Measurements from ENCODE around the gene GTPBP2.

The GTPBP2 gene

GRCh38 chr6:43639984-43640800 is 11.1 kb upstream of the GTPBP2 start:
- peaks cover 7% of the 10 kb centered on the region for H3K79me1 ChIP-seq (ENCODE audit: low read length)
- no peak overlapping the region for H2BK5ac ChIP-seq (ENCODE audit: low read depth, low read length, poor library complexity)
- no peak overlapping the region for H3K27ac ChIP-seq (ENCODE audit: low read depth, low read length)
- no peak overlapping the region for H2BK12ac ChIP-seq (ENCODE audit: low read length)
- no peak overlapping the region for H3K9ac ChIP-seq (ENCODE audit: low read length)
- no peak overlapping the region for H3K14ac ChIP-seq (ENCODE audit: low read length)
- H3K18ac ChIP-seq (ENCODE audit: low read length) = no peak overlapping the region
- H4K12ac ChIP-seq (ENCODE audit: low read depth, low read length) = no peak overlapping the region
- no peak overlapping the region for H3K4me3 ChIP-seq (ENCODE audit: low read depth, low read length)
- H3K4me1 ChIP-seq (ENCODE audit: control insufficient read depth in 1 of 2, insufficient read depth in 2 of 2, low read length in 2 of 2) = peaks cover 9 to 10% of the 10 kb centered on the region in 2 experiments
- no peak overlapping the region for H2AFZ ChIP-seq (ENCODE audit: insufficient read depth, low read length, poor library complexity)
- no peak overlapping the region for H4K8ac ChIP-seq (ENCODE audit: low read depth, low read length)
- DNase-seq = no peak
- H4K91ac ChIP-seq (ENCODE audit: low read depth, low read length) = no peak overlapping the region
- H3K4me2 ChIP-seq (ENCODE audit: low read length) = no peak overlapping the region
- H2AK5ac ChIP-seq (ENCODE audit: low read length) = no peak overlapping the region
- no peak overlapping the region for H3K23ac ChIP-seq (ENCODE audit: low read length)
- no peak overlapping the region for H3K4ac ChIP-seq (ENCODE audit: low read depth, low read length)
- H3K9me3 ChIP-seq (ENCODE audit: insufficient read depth, low read depth, low read length) = no peaks in the 10 kb centered on the region
- peaks cover 21 to 24% of the 10 kb centered on the region in 2 experiments for H3K36me3 ChIP-seq (ENCODE audit: control insufficient read depth in 1 of 2, insufficient read depth in 2 of 2, low read length in 2 of 2)
- H3K79me2 ChIP-seq (ENCODE audit: control insufficient read depth, insufficient read depth, low read length, poor library complexity) = peaks cover 4% of the 10 kb centered on the region
- WGBS (ENCODE audit: extremely low coverage, insufficient coverage, insufficient read length) = no CpG with 5 or more reads among the region's 21 CpGs
- H2BK120ac ChIP-seq (ENCODE audit: insufficient read depth, low read length, poor library complexity) = no peak overlapping the region
- no peaks in the 10 kb centered on the region for H3K27me3 ChIP-seq (ENCODE audit: insufficient read depth, low read length)

GRCh38 chr6:43636308-43636659 is 7.2 kb upstream of the GTPBP2 start:
- Histone ChIP-seq H3K9me3 (ENCODE audit: insufficient read depth, low read depth, low read length) (no peaks in the 10 kb centered on the region), H3K14ac (ENCODE audit: low read length) (no peak overlapping the region), H4K8ac (ENCODE audit: low read depth, low read length) (peak overlapping the region; percentile 97), H3K79me2 (ENCODE audit: control insufficient read depth, insufficient read depth, low read length, poor library complexity) (peaks cover 4% of the 10 kb centered on the region), H3K27ac (ENCODE audit: low read depth, low read length) (no peak overlapping the region), H3K4me2 (ENCODE audit: low read length) (peak overlapping the region; percentile 62), H4K91ac (ENCODE audit: low read depth, low read length) (peak overlapping the region; percentile 81), H3K36me3 (ENCODE audit: control insufficient read depth in 1 of 2, insufficient read depth in 2 of 2, low read length in 2 of 2) (peaks cover 18 to 19% of the 10 kb centered on the region in 2 experiments), H3K4ac (ENCODE audit: low read depth, low read length) (peak overlapping the region; percentile 71), H4K12ac (ENCODE audit: low read depth, low read length) (no peak overlapping the region), H3K4me1 (ENCODE audit: control insufficient read depth in 1 of 2, insufficient read depth in 2 of 2, low read length in 2 of 2) (peaks cover 7 to 8% of the 10 kb centered on the region in 2 experiments), H2AK5ac (ENCODE audit: low read length) (no peak overlapping the region), H3K27me3 (ENCODE audit: insufficient read depth, low read length) (no peaks in the 10 kb centered on the region), H3K79me1 (ENCODE audit: low read length) (peaks cover 7% of the 10 kb centered on the region), H3K23ac (ENCODE audit: low read length) (no peak overlapping the region), H3K18ac (ENCODE audit: low read length) (no peak overlapping the region), H2BK12ac (ENCODE audit: low read length) (no peak overlapping the region), H3K9ac (ENCODE audit: low read length) (peak overlapping the region; percentile 92), H2BK5ac (ENCODE audit: low read depth, low read length, poor library complexity) (no peak overlapping the region), H3K4me3 (ENCODE audit: low read depth, low read length) (peak overlapping the region; percentile 93), H2BK120ac (ENCODE audit: insufficient read depth, low read length, poor library complexity) (no peak overlapping the region), H2AFZ (ENCODE audit: insufficient read depth, low read length, poor library complexity) (peak overlapping the region; percentile 81)
- no CpG with 5 or more reads among the region's 7 CpGs for WGBS (ENCODE audit: extremely low coverage, insufficient coverage, insufficient read length)
- DNase-seq = no peak

- H3K4me3 ChIP-seq (ENCODE audit: low read depth, low read length) = peak within 1 kb of the TSS; percentile 93
- H3K4me1 ChIP-seq (ENCODE audit: control insufficient read depth in 1 of 2, insufficient read depth in 2 of 2, low read length in 2 of 2) = peaks cover 10 to 12% of the 10 kb centered on the region in 2 experiments
- peaks cover 4% of the 10 kb centered on the region for H3K79me2 ChIP-seq (ENCODE audit: control insufficient read depth, insufficient read depth, low read length, poor library complexity)
- H3K23ac ChIP-seq (ENCODE audit: low read length) = no peak within 1 kb of the TSS
- peaks cover 7% of the 10 kb centered on the region for H3K79me1 ChIP-seq (ENCODE audit: low read length)
- H4K12ac ChIP-seq (ENCODE audit: low read depth, low read length) = peak within 1 kb of the TSS; percentile 89
- H3K14ac ChIP-seq (ENCODE audit: low read length) = peak within 1 kb of the TSS; percentile 93
- peak within 1 kb of the TSS; percentile 67 for H2BK120ac ChIP-seq (ENCODE audit: insufficient read depth, low read length, poor library complexity)
- H3K4me2 ChIP-seq (ENCODE audit: low read length) = peak within 1 kb of the TSS; percentile 62
- H3K18ac ChIP-seq (ENCODE audit: low read length) = peak within 1 kb of the TSS; percentile 91
- peak within 1 kb of the TSS; percentile 92 for H3K9ac ChIP-seq (ENCODE audit: low read length)
- H4K91ac ChIP-seq (ENCODE audit: low read depth, low read length) = peak within 1 kb of the TSS; percentile 87
- peak within 1 kb of the TSS; percentile 97 for H4K8ac ChIP-seq (ENCODE audit: low read depth, low read length)
- H2AK5ac ChIP-seq (ENCODE audit: low read length) = peak within 1 kb of the TSS; percentile 84
- H3K9me3 ChIP-seq (ENCODE audit: insufficient read depth, low read depth, low read length) = no peaks in the 10 kb centered on the region
- peaks cover 15 to 16% of the 10 kb centered on the region in 2 experiments for H3K36me3 ChIP-seq (ENCODE audit: control insufficient read depth in 1 of 2, insufficient read depth in 2 of 2, low read length in 2 of 2)
- no peaks in the 10 kb centered on the region for H3K27me3 ChIP-seq (ENCODE audit: insufficient read depth, low read length)
- peak within 1 kb of the TSS; percentile 37 for H2BK12ac ChIP-seq (ENCODE audit: low read length)
- DNase-seq = peak; percentile 68 to 86
- no peak within 1 kb of the TSS for H3K27ac ChIP-seq (ENCODE audit: low read depth, low read length)
- H2BK5ac ChIP-seq (ENCODE audit: low read depth, low read length, poor library complexity) = peak within 1 kb of the TSS; percentile 48
- H2AFZ ChIP-seq (ENCODE audit: insufficient read depth, low read length, poor library complexity) = peak within 1 kb of the TSS; percentile 94
- WGBS (ENCODE audit: extremely low coverage, insufficient coverage, insufficient read length) = no CpG with 5 or more reads among the region's 48 CpGs
- H3K4ac ChIP-seq (ENCODE audit: low read depth, low read length) = peak within 1 kb of the TSS; percentile 71
Measured at GRCh38 chr6:43635387-43636307, 6.6 kb upstream of the GTPBP2 start, which contains the start of gene MAD2L1BP. Gene MAD2L1BP, plus strand, starts transcription at chr6:43635840. Its CDS starts 36 bp downstream, at chr6:43635876.

GRCh38 chr6:43634702-43635303 is 5.7 kb upstream of the GTPBP2 start:
- Histone ChIP-seq H3K4me1 (ENCODE audit: control insufficient read depth in 1 of 2, insufficient read depth in 2 of 2, low read length in 2 of 2) (peaks cover 12 to 14% of the 10 kb centered on the region in 2 experiments), H3K79me1 (ENCODE audit: low read length) (peaks cover 11% of the 10 kb centered on the region), H3K79me2 (ENCODE audit: control insufficient read depth, insufficient read depth, low read length, poor library complexity) (peaks cover 4% of the 10 kb centered on the region), H3K27me3 (ENCODE audit: insufficient read depth, low read length) (no peaks in the 10 kb centered on the region), H2BK12ac (ENCODE audit: low read length) (no peak overlapping the region), H3K23ac (ENCODE audit: low read length) (no peak overlapping the region), H4K12ac (ENCODE audit: low read depth, low read length) (peak overlapping the region; percentile 89), H3K14ac (ENCODE audit: low read length) (no peak overlapping the region), H2AFZ (ENCODE audit: insufficient read depth, low read length, poor library complexity) (peak overlapping the region; percentile 94), H3K4me2 (ENCODE audit: low read length) (peak overlapping the region; percentile 62), H3K4me3 (ENCODE audit: low read depth, low read length) (no peak overlapping the region), H2BK120ac (ENCODE audit: insufficient read depth, low read length, poor library complexity) (no peak overlapping the region), H2AK5ac (ENCODE audit: low read length) (no peak overlapping the region), H3K9me3 (ENCODE audit: insufficient read depth, low read depth, low read length) (no peaks in the 10 kb centered on the region), H3K36me3 (ENCODE audit: control insufficient read depth in 1 of 2, insufficient read depth in 2 of 2, low read length in 2 of 2) (peaks cover 7 to 10% of the 10 kb centered on the region in 2 experiments), H2BK5ac (ENCODE audit: low read depth, low read length, poor library complexity) (no peak overlapping the region), H3K4ac (ENCODE audit: low read depth, low read length) (no peak overlapping the region), H3K27ac (ENCODE audit: low read depth, low read length) (no peak overlapping the region), H3K9ac (ENCODE audit: low read length) (no peak overlapping the region), H3K18ac (ENCODE audit: low read length) (no peak overlapping the region), H4K91ac (ENCODE audit: low read depth, low read length) (peak overlapping the region; percentile 87), H4K8ac (ENCODE audit: low read depth, low read length) (peak overlapping the region; percentile 97)
- WGBS (ENCODE audit: extremely low coverage, insufficient coverage, insufficient read length) = no CpG with 5 or more reads among the region's 9 CpGs
- no peak for DNase-seq

Measured in trophoblast cell (in vitro differentiated cells and primary cell).